Activated CD8-positive, alpha-beta memory T cell treated with anti-CD3 and anti-CD28 coated beads, Interleukin-2, amount 50 U/mL, for 24 hours (primary cell): ENCODE results near the gene RABAC1.

Source experiments
- DNase-seq: peaks from one replicate; pipeline ENCODE4 v3.0.0-alpha.2; 2020; ENCODE audit errors: extremely low read depth

The RABAC1 gene

DNA sequence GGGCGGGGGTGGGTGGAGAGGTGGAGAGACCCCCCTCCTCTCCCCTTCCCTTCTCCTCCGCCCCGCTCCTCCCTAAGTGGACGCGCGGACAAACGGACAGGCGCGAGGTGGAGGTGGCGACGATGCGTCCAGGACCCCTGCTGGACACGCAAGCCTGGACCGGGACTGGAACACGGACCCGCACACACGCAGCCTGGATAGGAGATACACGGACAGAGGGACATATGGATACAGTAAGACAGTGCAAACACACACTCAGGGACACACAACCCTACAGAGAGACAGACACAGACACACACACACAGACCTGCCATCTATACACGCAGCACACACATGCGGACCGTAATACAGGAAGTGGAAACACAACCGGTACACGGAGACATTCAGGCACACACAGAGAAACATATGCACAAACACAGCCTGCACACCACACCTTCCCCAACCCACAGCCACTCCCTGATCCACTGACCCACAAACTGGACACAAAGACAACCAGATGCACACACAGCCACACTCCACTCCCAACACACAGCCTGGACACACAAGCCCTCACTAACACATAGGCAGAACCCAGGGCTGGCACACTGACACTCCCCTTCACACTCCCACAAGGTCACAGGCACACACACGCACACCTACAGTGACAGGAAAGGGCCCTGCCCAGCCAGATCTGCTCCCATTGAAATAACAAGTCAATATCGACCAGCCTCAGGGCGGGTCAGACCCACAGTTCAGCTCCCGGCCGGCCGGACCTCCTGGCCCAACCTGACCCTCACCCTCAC, 30.2 kb downstream of the RABAC1 start:
- DNase-seq = no peak

DNA sequence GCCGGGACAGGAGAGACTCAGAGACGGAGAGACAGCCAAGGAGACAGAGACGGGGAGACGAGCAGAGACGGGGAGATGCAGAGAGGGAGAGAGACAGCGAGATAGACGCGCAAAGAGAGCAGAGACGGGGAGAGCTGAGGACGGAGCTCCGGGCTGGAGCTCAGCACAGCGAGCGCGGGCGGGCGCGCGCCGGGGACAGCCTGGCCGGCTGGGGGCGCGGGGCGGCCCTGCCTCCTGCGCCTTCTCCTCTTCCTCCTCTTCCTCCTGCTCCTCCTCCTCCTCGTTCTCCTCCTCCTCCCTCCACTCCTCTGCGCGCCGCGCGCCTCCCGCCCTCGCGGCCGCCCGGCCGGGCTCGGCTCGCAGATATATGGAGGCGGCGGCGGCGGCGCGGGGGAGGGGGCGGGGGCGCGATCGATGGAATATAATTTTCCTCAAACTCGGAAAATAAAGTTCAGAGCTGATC, 30.9 kb downstream of the RABAC1 start, which contains the start of gene ERFL:
TSS of gene ERFL (minus strand) at position 229 of the 463 bp plus-strand sequence. CDS start 15,530 bp downstream, outside the sequence.
- DNase-seq = no peak

DNA sequence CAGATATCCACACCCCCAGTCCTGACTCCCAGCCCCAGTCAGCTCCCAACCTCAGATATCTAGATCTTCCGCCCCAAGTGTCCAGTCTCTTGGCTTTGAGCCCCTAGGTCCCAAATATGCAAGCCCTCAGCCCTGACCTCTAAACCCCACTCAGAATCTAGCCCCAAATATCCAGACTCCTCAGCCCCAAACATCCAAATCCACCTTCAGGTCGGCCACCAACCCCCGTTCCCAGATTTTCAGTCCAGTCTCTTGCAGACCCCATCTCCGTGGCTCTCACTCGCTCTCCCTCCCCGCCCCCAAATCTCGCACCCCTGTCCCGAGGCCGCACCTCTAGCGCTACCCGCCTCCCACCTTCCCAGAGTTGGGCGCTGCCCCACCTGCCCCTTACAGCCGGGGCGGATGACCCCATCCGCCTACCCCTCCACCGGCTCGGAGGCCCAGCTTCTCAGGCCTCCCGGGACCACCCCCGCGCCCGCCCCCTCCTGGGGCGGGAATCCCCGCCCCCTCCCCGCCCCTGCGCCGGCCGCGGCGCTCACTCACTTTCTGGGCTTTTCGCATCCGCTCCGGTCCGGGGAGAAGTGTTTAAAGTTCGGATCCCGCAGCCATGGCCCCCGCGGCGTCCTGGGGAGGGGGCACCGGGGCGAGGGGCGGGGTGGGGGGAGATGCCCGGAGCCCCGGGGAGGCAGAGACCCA, 31.5 kb downstream of the RABAC1 start:
- DNase-seq = no peak

DNA sequence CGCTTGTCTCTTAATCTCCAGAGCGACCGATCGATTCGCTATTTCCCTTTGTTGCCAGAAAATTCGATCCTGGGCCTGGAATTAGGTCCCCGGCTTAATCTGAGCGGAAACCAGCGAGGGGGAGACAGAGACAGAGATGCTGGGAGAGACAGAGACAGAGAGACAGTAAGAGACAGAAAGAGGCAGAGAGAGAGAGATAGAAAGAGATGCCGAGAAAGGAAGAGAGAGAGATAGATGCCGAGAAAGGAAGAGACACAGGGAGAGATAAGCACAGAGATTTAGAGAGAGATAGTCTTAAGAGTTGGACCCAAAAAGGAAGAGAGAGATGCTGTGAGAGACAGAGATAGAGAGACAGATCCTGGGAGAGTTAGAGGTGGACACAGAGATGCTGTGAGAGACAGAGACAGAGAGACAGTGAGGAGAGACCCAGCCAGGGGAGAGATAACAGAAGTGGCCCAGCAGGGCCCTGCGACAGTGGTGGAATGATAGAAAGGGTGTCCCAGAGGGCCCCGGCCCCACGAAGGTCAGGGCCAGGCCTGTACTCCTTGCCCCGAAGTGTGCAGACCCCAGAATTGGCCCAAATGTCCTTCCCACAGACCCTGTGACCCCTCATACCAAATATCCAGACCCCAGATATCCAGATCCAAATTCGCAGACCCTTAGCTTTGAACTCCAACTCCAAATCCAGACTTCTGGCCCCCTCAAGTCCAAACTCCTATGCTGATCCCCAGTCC, 32.2 kb downstream of the RABAC1 start:
- no peak for DNase-seq

DNA sequence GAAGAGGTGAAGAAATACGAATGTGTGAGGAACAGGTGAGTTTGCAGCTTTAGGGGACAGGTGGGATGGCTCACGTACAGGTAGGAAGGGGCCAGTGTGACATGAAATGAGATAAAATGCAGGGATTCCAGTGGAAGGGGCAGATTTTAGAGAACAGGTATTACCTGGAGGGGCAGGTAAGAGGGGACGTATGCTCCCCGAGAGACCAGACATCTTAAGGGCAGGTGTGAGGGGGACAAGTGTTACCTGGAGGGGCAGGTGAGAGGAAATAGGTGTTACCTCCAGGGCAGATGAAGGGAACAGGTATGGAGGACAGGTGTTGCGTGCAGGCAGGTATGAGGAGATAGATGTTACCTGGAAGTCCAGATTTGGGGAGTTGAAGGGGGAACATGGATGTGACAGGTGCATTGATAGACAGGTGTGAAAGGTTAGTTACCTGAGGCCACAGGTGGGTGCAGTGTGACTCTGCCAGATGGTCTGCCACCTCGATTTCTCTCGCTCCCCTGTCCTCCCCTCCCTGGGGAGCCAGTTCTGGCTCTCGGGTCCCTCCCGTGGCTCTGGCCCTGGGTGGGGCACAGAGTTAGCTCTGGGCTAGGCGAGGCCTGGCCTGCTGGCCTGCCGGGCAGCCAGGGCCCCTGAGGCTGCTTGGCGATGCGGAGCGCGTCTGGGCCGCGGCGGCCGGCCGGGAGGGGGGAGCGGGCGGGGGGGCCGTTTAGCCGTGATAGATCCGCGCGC, 32.9 kb downstream of the RABAC1 start:
- no peak for DNase-seq

DNA sequence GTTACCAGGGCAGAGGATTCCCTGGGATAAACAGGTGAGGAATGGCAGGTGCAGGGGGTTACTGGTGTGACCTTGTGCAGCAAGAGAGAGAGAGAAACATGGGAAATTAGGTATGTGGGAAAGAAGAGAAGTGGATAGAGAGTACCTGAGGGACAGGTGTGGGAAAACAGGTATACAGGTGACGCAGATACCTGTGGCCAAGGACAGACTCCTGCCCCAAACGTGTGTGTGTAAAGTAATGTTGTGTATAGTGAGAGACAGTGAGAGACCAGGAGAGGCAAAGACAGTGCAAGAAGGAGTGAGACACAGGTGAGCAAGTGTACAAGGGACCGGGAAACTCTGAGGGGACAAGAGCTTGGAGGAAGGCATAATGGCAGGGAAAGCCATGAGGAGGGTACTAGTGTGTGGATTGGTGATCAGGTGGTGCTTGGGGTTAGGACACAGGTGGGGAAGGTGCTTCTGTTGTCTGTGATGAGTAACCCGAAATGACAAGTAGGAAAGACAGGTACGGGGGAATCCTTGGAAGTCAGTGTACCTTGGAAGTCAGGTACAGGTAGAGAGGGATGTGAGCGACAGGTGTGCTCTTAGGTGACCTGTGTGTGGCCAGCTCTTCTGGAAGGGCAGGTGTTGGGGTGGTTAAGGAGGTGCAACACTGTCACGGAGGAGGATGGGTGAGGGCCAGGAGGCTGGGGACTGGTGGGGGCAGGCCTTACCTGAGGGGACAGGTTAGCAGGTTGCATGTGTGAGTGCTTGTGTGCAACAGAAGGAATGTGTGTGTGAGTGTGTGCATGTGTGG, 33.7 kb downstream of the RABAC1 start:
- DNase-seq = no peak

DNA sequence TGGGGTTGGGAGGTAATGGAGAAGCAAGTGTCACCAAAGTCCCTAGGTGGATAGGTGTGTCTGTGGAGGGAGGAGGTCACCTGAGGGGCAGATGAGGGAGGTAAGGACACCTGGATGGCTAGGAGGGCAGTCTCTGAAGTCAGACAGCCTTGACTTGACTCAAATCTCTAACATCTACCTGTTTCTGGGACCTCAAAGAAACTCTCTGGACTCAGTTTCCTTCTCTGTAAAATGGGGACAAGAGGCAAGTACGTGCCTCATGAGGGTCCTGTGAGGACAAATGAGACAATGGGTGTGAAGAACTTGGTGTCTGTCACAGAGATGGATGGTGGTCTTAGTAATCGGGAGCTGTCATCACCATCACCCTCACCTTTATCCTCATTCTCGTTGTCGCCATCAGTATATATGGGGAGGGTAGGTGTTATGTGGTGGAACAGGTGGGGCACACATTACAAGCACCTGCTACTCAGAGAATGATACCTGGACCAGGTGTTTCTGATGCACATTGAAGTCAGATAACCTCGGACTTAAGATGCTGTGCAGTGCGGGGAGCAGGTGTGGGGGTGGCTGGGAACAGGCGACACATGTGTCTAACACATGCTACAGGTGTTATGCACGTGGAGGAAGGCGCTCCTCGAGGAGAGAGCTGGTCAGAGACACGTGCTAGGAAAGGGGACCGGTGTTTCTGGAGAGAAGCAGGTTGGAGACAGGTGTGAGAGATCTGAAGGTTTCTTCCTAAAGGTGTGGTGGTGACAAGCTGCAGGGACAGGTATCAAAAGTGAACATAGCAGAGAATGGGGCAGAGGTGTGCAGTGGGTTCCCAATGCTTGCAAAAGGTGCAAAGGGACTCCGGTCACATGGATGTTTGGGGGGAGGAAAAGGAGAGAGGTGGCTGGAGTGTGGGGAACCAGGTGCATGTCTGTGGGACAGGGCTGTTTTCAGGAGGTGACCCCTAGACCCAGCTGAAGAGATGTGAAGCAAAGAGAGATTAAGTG, 34.7 kb downstream of the RABAC1 start:
- DNase-seq = no peak

DNA sequence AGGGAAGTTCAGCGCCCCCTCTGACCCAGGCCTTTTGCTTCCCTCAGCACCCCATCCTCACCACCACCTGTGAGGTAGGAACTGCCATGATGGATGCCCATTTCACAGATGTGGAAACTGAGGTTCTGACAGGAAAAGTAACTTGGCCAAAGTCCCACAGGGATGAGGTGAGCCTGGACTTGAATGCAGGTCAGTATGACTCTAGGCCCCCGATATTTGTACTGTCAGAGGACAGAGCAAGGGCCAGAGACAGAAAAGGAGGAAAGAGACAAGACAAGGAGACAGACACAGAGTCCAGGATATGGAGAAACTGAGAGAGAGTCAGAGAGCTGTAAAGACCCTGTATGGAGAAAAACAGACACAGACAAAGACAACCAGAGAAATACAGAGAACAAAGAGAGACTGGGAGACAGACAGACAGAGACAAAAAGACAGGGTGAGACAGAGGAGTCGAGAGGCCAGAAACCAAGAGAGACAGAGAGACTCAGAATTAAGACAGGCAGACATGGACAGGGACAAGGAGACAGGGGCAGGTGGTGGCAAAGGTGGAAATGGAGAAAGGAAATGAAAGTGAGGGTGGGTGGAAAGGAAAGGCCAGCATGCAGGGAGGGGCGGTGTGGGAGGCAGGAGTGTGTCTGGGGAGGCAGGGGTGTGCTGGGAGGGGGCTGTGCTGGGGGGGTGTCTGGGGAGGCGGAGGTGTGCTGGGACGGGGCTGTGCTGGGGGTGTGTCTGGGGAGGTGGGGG, 35.9 kb downstream of the RABAC1 start:
- no peak for DNase-seq

DNA sequence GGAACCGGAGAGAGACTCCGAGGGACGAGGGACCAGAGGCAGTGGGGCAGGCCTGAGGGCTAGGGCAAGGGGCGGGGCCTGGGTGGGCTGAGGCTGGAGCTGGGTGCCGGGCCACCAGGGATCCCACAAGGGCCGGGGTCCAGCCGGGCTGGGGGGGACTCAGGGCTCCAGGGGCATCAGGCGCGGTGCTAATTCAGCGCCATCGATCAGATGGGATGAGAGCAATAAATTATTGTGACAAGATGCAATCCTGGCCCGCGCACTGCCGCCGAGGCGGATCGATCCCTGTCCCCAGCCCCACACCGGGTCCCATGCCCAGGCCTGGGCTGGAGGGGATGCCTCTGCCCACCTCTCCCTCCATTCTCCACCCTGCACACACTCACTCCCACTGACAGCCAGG, 36.5 kb downstream of the RABAC1 start:
- no peak for DNase-seq

DNA sequence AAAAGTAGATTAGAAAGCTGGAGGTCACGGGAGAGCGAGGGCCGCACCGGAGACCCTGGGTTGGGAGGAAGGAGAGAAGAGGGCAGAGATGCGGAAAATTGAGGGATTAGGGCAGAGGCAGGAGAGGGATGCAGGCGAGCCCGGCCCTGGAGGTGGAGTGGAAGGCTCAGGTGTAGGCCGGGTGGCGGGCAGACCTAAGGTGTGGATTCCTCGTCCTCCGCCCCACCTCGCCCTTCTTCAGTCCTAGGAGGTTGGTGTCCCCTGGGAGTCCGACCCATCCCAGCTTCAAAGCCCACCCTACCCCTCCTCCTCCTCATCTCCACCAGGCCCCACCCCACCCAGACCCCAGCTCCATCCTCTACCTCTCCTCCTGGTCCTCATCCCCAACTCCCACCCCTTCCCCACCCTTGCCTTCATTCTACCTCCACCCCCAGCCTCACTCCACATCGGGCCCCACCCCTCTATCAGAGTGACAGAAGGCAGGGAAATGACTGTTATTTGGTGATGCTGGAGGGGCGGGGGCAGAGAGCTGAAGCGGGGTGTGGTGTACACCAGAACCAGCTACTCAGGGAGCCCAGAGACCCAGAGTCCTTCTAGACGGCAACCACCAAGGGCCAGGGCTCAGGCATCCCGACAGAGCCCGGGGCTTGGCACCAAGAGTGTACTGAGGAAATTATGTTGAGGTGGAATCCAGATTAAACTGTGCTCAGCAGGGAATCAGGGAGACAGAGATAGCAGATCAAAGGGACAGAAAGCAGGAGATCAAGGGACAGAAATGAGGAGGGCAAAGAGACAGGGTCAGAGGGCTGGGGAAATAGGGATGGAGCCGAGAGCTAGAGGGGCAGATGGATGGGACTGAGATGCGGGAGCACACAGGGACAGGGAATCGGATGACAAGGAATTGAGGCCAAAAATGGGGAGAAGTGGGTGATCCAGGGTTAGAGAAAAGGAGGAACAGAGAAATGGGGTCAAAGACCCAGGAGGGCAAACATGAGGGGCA, 37.2 kb downstream of the RABAC1 start:
- no peak for DNase-seq

DNA sequence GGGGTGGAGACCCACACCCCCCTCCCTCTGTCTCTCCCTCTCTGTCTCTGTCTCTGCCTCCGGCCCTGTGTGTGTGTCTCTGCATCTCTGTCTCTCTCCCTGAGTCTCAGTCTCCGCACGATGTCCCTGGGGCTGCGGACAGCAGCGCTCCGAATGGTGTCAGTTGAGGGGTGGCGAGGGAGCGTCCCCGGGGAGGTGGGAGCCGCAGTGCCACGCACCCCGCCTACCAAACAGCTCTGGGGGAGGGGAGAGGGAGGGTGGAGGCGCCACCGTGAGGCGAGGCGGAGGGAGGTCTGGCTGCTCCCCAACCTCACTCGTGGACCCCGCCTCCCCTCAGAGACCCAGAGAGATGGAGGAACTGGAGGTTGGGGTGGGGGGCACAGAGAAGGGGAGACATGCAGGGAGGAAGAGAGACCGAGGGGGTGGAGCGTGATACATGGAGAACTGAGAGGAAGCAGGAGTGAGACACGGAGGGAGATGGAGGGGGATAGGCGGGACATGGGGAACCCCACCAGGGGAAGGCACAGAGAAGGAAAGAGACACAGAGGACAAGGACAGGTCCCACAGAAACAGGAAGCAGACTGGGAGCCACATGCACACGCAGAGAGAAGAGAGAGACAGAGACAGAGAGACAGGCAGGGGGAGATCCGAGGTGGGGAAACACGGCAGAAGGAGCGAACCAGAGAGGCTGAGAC, 38.1 kb downstream of the RABAC1 start:
- no peak for DNase-seq

DNA sequence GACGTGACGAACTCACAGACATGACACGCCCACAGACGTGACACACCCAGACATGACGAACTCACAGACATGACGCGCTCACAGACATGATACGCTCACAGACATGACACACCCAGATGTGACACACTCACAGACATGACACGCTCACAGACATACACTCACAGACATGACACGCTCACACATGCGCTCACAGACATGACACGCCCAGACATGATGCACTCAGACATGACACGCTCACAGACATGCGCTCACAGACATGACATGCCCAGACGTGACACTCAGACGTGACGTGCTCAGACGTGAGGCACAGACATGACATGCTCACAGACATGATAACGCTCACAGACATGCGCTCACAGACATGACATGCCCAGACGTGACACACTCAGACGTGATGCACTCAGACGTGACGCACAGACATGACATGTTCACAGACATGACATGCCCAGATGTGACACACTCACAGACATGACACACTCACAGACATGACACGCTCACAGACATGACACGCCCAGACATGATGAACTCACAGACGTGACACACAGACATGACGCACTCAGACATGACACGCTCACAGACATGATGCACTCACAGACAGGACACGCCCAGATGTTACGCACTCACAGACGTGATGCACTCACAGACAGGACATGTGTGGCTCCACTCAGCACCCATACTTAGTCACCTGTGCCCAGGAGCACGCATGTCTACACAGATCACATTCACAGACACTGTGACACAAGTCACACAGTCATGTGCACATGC, 39.0 kb downstream of the RABAC1 start:
- no peak for DNase-seq

DNA sequence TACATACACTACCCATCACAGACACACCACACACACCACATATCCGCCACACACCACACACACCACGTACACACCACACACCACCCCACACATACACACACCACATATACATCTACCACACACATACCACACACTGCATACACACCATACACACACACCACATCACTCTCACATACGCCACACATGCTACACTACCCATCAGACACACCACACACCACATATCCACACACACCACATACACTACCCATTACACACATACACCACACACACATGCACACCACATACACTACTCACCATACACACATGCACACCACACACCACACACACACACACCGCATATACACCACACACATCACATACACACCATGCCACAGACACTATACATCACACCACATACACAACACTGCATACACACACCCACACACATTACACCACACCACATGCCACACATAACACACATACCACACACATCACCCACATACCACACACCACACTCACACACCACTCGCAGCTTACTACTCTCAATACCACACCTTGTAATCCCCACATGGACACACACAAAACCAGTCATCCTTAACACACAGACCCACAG, 40.4 kb downstream of the RABAC1 start:
- no peak for DNase-seq

DNA sequence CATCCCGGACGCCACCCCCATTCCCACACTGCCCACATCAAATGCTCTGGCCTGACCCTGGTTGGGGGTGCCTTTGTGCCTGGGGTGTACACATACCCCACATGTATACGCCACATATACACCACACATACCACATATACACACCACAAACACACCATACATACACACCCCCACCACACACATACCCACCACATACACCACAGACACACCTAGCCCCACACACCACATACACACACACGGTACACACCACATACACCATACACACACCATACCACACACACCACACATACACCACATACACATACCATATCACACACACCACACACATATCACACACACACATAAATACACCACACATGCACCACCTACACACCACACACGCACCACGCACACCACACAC, 41.0 kb downstream of the RABAC1 start:
- DNase-seq = no peak

DNA sequence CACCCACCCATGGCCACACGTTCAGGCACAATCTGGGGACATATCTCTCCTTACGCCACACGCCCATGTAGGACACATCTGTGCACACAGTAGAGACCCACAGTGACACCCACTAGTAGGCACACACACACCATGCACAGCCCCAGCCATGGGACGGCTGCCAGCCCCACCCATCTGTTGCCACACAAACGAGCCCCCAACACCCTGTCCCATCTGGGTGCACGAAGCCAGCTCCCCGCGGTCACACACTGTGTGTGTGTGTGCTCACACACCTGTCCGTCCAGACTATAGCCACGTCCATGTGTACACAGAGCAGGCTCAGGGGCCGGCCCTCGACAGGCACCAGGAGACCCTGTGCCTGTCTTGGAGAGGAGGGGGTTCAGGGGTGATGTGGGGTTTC, 41.4 kb downstream of the RABAC1 start:
- no peak for DNase-seq
